ENCODE measurements around the gene PDZD4.

The PDZD4 gene

GRCh38 chrX:153779891-153780677 is 50.3 kb downstream of the PDZD4 start:
- DNase-seq (ENCODE audit: low read depth), result no peak
- H3K4me3 ChIP-seq (ENCODE audit: low read depth, low read length), result no peak overlapping the region
- no peak for TF ChIP-seq CTCF (conservative IDR thresholded peaks at IDR 0.05; ENCODE audit: low read depth, low read length)

- H3K4me3 ChIP-seq (ENCODE audit: low read depth, low read length), result no peak overlapping the region
- no peak for DNase-seq (ENCODE audit: low read depth)
- no peak for TF ChIP-seq CTCF (conservative IDR thresholded peaks at IDR 0.05; ENCODE audit: low read depth, low read length)
These were observed 51.7 kb downstream of the PDZD4 start for GRCh38 chrX:153778684-153779101.

GRCh38 chrX:153778181-153778580 is 52.2 kb downstream of the PDZD4 start:
- no peak overlapping the region for H3K4me3 ChIP-seq (ENCODE audit: low read depth, low read length)
- no peak for DNase-seq (ENCODE audit: low read depth)
- no peak for TF ChIP-seq CTCF (conservative IDR thresholded peaks at IDR 0.05; ENCODE audit: low read depth, low read length)

GRCh38 chrX:153777261-153778090 is 52.9 kb downstream of the PDZD4 start:
- TF ChIP-seq CTCF (conservative IDR thresholded peaks at IDR 0.05; ENCODE audit: low read depth, low read length), result no peak

GRCh38 chrX:153776611-153777045 is 53.7 kb downstream of the PDZD4 start:
- no peak for DNase-seq (ENCODE audit: low read depth)
- no peak for TF ChIP-seq CTCF (conservative IDR thresholded peaks at IDR 0.05; ENCODE audit: low read depth, low read length)
- no peak overlapping the region for H3K4me3 ChIP-seq (ENCODE audit: low read depth, low read length)

More at GRCh38 chrX:153777261-153778090, 52.9 kb downstream of the PDZD4 start:
- DNase-seq (ENCODE audit: low read depth), result no peak
- H3K4me3 ChIP-seq (ENCODE audit: low read depth, low read length), result no peak overlapping the region

- TF ChIP-seq CTCF (conservative IDR thresholded peaks at IDR 0.05; ENCODE audit: low read depth, low read length), result no peak
- H3K4me3 ChIP-seq (ENCODE audit: low read depth, low read length), result no peak overlapping the region
- DNase-seq (ENCODE audit: low read depth), result no peak
These were observed 54.2 kb downstream of the PDZD4 start for GRCh38 chrX:153776120-153776599.

Data from choroid plexus epithelial cell (primary cell).